GM23338 (cell line): Measurements from ENCODE around the gene SLC25A41.
A peak's percentile ranks its signal among the peaks of the same experiment; 100 is the strongest.

ENCODE experiments used
- CREB1 ChIP-seq: fragments of 250-450 bp; sonication (Bioruptor Pico); IDR thresholded peaks from 2 replicates; pipeline ENCODE4 v1.5.0; 2020; ENCODE audit warnings: low read depth, mild to moderate bottlenecking, moderate library complexity
- EZH2 ChIP-seq: fragments of 200-600 bp; sonication (generic); IDR thresholded peaks from one replicate; pipeline ENCODE4 v1.8.0; 2017; ENCODE audit warnings: antibody characterized with exemption, mild to moderate bottlenecking, low read depth; ENCODE audit not compliant: unreplicated experiment
- EZH2phosphoT487 ChIP-seq: fragments of 200-600 bp; sonication (generic); IDR thresholded peaks from one replicate; pipeline ENCODE4 v1.8.1; 2018; ENCODE audit warnings: antibody characterized with exemption; ENCODE audit not compliant: unreplicated experiment
- JUNB ChIP-seq: IDR thresholded peaks from one replicate; pipeline ENCODE4 v1.6.1; 2016; ENCODE audit warnings: antibody characterized with exemption; ENCODE audit not compliant: unreplicated experiment
- NANOG ChIP-seq: IDR thresholded peaks from 2 replicates; pipeline ENCODE4 v1.6.1; 2016; ENCODE audit warnings: antibody characterized with exemption, borderline replicate concordance
- POLR2AphosphoS5 ChIP-seq: IDR thresholded peaks from 2 replicates; pipeline ENCODE4 v1.6.1; 2016; ENCODE audit warnings: antibody characterized with exemption, low read depth
- STAT1 ChIP-seq: IDR thresholded peaks from one replicate; pipeline ENCODE4 v1.6.1; 2016; ENCODE audit warnings: antibody characterized with exemption; ENCODE audit not compliant: unreplicated experiment
- ZNF114 ChIP-seq: fragments of 250-450 bp; sonication (Bioruptor Pico); IDR thresholded peaks from 2 replicates; pipeline ENCODE4 v1.5.0; 2020; ENCODE audit warnings: mild to moderate bottlenecking, moderate library complexity
- ZNF331 ChIP-seq: fragments of 250-450 bp; sonication (Bioruptor Pico); IDR thresholded peaks from 2 replicates; pipeline ENCODE4 v1.5.0; 2020; ENCODE audit warnings: low read depth, mild to moderate bottlenecking, moderate library complexity
- TF ChIP-seq, protein P1 (sequence below), 2 experiments: fragments of 200-600 bp in 1 of 2; sonication (generic) in 1 of 2; conservative IDR thresholded peaks; 2 replicates each; pipeline versions ENCODE4 v1.5.1 to v1.6.1; 2016 to 2017; ENCODE audit warnings: antibody characterized with exemption in 2 of 2, low read depth in 2 of 2, mild to moderate bottlenecking in 2 of 2, moderate library complexity in 1 of 2
- TF ChIP-seq, protein P2 (sequence below): IDR thresholded peaks from one replicate; pipeline ENCODE4 v1.6.1; 2018; ENCODE audit warnings: antibody characterized with exemption; ENCODE audit not compliant: unreplicated experiment
- TF ChIP-seq, protein P3 (sequence below): IDR thresholded peaks from 2 replicates; pipeline ENCODE4 v1.6.1; 2016; ENCODE audit warnings: antibody characterized with exemption

DNA sequence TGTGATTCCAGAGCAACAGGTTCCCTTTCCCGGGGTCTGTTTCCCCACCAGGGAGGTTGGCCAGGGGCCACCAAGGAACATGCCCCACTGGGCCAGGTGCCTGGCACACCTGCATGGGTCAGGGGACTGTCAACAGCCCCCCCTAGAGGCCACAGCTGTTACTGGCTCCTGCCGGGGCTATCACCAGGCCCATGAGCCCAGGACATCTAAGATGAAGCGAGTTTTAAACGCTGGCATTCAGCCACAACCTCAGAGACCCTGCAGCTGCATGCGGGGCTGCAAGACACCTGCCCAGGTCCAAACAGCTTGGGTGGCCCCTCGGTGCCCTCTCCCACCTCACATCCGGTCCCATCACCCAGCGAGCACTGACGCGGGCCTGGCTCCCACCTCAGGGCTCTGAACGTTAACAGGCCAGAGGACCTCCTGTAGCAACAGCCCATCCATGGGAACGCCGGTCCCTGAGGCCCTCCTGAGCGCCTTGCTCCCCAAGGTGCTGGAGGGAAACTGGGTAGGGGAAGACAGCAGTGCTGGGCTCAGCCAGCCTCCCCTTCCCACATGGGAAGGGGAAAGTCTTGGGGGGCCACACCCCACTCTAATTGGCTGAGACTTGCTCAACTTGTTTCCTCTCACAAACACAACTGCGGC lies 21.0 kb downstream of the SLC25A41 start:
- TF ChIP-seq, protein P1, sequence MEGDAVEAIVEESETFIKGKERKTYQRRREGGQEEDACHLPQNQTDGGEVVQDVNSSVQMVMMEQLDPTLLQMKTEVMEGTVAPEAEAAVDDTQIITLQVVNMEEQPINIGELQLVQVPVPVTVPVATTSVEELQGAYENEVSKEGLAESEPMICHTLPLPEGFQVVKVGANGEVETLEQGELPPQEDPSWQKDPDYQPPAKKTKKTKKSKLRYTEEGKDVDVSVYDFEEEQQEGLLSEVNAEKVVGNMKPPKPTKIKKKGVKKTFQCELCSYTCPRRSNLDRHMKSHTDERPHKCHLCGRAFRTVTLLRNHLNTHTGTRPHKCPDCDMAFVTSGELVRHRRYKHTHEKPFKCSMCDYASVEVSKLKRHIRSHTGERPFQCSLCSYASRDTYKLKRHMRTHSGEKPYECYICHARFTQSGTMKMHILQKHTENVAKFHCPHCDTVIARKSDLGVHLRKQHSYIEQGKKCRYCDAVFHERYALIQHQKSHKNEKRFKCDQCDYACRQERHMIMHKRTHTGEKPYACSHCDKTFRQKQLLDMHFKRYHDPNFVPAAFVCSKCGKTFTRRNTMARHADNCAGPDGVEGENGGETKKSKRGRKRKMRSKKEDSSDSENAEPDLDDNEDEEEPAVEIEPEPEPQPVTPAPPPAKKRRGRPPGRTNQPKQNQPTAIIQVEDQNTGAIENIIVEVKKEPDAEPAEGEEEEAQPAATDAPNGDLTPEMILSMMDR (conservative IDR thresholded peaks at IDR 0.05; ENCODE audit: low read depth in 2 of 2): peak; percentile 88 to 90
- TF ChIP-seq POLR2AphosphoS5: peak; percentile 48; the same call in 1 of the 2 replicates
- TF ChIP-seq, protein P2, sequence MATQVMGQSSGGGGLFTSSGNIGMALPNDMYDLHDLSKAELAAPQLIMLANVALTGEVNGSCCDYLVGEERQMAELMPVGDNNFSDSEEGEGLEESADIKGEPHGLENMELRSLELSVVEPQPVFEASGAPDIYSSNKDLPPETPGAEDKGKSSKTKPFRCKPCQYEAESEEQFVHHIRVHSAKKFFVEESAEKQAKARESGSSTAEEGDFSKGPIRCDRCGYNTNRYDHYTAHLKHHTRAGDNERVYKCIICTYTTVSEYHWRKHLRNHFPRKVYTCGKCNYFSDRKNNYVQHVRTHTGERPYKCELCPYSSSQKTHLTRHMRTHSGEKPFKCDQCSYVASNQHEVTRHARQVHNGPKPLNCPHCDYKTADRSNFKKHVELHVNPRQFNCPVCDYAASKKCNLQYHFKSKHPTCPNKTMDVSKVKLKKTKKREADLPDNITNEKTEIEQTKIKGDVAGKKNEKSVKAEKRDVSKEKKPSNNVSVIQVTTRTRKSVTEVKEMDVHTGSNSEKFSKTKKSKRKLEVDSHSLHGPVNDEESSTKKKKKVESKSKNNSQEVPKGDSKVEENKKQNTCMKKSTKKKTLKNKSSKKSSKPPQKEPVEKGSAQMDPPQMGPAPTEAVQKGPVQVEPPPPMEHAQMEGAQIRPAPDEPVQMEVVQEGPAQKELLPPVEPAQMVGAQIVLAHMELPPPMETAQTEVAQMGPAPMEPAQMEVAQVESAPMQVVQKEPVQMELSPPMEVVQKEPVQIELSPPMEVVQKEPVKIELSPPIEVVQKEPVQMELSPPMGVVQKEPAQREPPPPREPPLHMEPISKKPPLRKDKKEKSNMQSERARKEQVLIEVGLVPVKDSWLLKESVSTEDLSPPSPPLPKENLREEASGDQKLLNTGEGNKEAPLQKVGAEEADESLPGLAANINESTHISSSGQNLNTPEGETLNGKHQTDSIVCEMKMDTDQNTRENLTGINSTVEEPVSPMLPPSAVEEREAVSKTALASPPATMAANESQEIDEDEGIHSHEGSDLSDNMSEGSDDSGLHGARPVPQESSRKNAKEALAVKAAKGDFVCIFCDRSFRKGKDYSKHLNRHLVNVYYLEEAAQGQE: no peak
- TF ChIP-seq EZH2phosphoT487: no peak
- TF ChIP-seq, protein P3, sequence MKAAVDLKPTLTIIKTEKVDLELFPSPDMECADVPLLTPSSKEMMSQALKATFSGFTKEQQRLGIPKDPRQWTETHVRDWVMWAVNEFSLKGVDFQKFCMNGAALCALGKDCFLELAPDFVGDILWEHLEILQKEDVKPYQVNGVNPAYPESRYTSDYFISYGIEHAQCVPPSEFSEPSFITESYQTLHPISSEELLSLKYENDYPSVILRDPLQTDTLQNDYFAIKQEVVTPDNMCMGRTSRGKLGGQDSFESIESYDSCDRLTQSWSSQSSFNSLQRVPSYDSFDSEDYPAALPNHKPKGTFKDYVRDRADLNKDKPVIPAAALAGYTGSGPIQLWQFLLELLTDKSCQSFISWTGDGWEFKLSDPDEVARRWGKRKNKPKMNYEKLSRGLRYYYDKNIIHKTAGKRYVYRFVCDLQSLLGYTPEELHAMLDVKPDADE: no peak
- TF ChIP-seq EZH2: no peak
- TF ChIP-seq CREB1 (CRISPR knock-in tag): no peak
- no peak for TF ChIP-seq JUNB
- no peak for TF ChIP-seq ZNF114
- no peak for TF ChIP-seq NANOG
- TF ChIP-seq ZNF331 (CRISPR knock-in tag): no peak
- no peak for TF ChIP-seq STAT1
